Suppressor macrophage treated with lipopolysaccharide for 1 hour (primary cell): ENCODE data around the gene UBASH3B.
A peak's percentile ranks its signal among the peaks of the same experiment; 100 is the strongest.
"Not testable (repeated sequence)": the region's sequence is repeated elsewhere in the genome, so short reads cannot be mapped to it uniquely, and the experiment has no call there.

ENCODE experiments used
- DNase-seq, 3 donors: peaks; one replicate each; pipeline ENCODE4 v3.0.0-alpha.2; 2020 to 2022

Gene UBASH3B

DNA sequence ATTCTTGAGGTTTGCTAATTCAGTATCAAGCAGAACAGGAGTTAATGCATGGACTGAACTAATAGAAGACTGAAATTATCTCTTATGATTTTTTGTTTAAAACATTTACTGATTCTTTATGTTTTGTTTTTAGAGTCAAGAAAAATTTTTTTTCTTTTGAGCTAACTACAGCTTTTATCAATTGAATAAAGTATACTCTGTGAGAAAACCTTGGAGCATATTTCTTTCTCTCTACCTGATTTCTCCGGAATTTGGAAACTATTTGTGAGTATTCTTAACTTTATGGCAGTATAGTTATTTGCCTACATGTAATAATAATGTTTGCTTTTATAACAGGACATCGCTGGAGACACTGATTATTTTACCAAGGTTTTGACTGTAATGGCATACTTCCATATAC, 164.6 kb downstream of the UBASH3B start:
- no peak for DNase-seq

DNA sequence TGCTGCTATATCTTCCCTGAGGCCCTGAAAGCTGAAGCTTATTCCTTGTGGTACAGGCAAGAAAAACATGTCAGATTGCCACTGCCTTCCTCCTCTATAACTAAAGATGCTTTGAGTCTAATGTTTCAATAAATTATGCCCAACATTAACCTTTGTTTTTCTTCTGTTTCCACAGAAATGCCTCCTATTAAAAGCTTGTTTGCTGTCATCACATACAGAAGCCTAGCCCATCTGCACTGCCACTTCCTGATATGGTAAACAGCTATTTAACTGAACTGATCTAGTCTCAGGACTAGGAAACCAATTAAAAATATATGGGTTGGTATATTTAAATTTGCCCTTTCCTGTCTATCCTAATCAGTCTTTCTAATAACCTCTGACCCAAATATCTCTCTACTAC, 165.6 kb downstream of the UBASH3B start:
- DNase-seq, result no peak

DNA sequence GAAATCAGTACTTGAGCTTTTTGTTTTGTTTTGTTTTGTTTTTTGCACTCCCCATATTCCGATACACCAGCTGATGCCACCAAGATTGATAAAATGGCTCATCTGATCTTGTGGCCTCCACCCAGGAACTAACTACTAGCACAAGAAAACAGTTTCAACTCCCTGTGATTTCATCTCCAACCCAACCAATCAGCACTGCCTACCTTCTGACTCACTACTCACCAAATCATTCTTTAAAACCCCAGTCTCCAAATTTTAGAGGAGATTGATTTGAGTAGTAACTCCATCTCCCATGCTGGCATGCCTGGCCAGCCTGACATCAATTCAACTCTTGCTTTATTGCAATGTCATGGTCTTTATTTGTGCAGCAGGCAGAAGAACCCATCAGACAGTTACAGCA, 166.7 kb downstream of the UBASH3B start:
- no peak for DNase-seq

DNA sequence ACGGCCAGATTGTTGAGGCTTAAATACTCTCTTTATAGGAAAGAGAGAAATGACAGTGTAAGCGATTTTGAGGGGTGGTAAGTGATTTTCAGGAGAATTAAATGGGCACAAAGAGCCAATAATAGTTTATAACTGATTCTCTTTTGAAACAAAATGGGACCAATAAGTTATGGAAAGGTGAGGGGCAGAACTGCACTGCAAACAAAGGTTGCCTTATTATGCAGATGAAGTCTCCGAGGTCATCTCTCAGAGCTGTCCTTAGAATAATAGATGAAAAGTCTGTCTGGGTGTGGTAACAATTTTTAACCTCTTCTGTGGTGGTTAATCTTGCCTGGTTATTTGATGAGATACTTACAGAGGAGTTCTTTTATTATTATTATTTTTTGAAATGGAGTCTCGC, 168.0 kb downstream of the UBASH3B start:
- no peak for DNase-seq

DNA sequence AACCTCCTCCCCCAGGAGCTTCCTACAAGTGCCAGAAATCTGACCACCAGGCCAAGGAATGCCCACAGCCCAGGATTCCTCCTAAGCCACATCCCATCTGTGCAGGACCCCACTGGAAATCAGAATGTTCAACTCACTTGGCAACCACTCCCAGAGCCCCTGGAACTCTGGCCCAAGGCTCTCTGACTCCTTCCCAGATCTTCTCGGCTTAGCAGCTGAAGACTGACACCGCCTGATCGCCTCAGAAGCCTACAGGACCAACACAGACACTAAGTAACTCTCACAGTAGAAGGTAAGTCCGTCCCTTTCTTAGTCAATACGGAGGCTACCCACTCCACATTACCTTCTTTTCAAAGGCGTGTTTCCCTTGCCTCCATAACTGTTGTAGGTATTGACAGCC, 173.8 kb downstream of the UBASH3B start:
- DNase-seq, result not testable (repeated sequence)

DNA sequence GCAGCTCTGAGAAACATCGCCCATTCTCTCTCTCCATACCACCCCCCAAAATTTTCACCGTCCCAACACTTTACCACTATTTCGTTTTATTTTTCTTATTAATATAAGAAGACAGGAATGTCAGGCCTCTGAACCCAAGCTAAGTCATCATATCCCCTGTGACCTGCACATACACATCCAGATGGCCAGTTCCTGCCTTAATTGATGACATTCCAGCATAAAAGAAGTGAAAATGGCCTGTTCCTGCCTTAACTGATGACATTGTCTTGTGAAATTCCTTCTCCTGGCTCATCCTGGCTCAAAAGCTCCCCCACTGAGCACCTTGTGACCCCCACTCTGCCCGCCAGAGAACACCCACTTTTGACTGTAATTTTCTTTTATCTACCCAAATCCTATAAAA, 176.8 kb downstream of the UBASH3B start:
- DNase-seq, result not testable (repeated sequence)

DNA sequence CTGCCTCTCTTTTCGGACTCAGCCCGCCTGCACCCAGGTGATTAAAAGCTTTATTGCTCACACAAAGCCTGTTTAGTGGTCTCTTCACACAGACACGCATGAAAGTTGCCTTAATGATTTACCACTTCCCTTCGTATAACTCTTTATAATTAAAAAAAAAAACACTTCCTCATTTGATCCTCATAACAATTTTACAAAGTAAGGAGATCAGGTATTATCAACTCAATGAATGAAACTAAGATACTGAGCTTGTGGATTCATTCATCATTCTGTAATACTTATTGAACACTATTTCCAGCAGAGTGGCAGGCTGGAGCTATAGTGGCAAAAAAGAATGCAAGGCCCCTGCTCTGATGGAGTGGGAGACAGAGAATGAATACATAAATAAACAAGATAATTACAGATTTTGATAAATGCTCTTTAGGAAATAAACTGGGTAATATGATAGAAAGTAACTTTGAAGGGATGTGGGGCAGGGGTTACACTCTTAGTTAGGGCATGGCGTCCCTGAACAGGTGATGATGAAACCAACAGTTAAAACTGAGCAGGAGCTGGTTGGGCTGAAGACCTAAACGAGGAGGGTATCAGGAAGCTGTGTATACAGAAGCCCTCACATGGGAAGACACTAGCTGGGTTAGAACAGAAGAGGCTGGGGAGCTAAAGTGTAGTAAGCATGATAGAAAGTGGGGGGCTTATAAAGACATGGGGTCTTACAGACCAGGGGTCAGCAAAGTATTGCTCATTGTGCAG, 177.4 kb downstream of the UBASH3B start:
- DNase-seq, result no peak

DNA sequence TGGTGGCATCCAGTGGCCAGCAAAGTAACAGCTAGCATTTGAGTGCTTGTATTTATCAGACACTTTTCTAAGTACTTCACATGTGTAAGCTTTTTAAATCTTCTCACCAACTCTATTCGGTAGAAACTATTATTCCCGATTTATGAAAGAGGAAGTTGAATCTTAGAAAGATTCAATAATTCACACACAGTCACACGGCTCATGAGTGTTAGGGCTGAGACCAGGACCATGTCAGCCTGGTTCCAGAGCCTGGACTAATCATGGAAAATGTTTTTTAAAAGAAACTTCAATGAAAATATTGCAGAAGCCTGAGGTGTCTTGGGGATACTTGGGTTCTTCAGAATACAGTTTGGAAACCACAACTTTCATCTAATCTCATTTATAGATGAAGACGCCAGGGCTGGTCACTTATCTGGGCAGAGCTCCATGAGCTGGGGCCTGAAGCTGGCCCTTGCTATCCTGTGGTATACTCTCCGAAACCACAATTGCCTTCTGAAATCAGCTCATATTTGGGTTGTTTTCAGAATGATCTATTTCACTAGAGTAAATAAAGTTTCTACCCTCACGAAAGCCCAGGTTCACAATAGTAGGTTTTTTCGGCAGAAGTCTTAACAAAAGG, 178.4 kb downstream of the UBASH3B start:
- peak in 2 of 3 donors; percentile 46 to 51 for DNase-seq

DNA sequence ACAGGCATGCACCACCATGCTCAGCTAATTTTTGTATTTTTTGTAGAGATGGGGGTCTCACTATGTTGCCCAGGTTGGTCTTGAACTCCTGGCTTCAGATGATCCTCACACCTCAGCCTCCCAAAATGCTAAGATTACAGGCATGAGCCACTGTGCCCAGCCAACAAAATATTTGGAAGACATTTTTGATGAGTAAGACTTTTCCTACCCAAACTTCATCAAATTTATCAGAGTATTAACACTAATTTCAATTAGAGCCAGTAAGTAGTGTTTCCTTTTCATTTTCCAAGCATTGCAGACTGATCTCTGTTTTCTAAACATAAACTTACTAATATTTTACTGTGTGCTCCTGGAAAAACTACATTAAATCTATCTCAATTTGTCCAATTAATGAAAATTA, 181.4 kb downstream of the UBASH3B start:
- no peak for DNase-seq

DNA sequence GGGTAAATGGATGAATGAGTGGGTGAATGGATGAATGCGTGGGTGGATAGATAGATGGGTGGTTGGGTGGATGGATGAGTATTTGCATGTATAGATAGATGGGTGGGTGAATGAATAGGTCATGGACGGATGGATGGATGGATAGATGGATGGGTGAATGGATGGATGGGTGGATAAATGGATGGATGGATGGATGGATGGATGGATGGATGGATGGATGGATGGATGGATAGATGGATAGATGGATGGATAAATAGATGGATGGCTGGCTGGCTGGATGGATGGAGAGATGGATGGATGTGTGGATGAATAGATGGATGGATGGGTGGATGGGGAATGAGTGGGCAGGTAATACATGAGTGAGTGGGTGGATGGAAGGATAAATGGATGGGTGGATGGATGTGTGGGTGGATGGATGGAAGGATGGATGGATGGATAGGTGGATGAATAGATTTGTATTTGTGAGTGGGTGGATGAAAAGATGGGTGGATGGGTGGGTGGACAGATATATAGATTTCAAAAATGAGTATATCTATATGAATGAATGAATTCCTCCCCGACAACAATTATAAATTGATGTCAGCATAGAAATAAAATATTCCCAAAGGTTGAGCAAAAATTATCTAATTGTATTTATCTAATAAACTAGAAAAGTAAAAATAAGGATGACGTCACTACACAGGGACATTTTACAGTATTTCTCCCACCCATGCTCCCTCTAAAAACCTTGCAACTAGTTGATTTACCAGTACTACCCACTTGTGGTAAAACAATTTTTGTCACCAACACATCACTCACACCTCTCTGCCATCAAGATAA, 182.2 kb downstream of the UBASH3B start:
- DNase-seq, result no peak

DNA sequence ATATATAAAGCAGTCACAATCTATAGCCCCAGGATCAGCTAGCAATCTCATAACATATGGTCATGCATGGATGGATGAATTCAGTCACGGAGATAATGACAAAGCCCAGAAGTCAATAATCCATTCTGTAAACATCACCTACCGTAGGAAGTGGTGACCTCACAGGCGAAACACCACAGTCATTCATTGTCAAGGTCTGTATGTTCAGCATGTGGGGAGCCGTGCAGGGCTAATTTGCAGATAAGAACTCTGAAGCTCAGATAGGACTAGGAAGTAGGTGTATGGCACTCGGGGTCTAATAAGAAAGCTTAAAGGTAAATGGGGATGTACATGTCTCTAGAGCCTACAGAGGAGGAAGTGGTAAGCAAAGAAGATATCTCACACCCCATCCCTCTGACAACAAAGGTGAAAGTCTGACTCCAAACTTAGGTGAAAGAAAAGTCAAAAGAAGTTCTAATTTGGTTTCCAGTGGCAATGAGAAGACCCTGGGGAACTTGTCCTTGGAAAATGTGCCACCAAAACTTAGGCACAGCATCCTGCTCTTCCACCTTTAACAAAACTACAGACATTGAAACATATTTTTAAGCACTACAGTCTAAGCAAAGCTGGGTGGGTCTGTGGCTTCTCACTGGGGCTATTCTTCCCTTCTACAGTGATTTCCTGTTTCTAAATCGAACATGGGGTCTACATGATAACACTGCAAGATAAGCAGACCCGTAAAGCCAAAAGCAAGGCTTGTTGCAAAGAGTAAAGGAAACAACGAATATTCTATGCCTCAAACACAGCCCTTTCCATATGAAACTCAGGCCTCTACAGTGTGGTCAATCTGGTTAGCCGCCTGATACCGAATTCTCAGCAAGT, 188.0 kb downstream of the UBASH3B start:
- DNase-seq, result no peak

DNA sequence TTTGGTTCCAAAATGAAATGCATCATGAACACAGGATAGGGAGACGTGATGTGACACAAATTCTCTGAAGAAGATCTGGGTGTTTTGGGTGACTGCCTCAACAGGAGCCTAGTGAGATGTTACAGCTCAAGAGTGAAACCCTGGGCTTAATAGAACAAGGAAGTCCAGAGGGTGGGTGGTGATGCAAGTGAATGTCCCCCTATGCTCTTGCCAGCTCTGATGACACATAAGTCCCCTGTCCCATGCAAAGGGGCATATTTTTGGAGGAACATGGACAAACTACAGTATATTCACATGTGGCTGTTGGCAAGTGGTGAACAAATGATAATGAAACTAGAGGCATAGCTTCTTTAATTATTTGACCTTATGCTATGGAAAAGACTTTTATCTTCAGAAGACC, 191.9 kb downstream of the UBASH3B start:
- peak; percentile 74 to 88 (median 81) for DNase-seq

DNA sequence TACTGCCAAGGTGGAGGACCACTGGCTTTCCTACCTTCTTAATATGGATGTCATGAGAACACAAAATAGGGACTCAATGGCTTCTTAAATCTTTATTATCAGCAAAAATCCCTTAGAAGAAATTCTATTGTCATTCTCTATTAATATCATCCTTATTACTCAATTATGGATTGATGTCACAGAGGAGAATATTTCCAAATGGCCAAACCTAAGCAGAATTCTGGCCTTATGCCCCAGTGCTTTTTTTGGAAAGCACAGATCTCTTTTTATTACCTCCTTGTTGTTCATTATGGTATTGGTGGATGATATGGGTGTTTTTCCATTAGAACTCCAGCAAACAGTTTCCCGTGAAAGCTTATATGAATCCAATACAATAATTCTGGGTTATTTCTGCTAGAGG, 192.7 kb downstream of the UBASH3B start:
- DNase-seq, result peak; percentile 26 to 72 (median 56)

DNA sequence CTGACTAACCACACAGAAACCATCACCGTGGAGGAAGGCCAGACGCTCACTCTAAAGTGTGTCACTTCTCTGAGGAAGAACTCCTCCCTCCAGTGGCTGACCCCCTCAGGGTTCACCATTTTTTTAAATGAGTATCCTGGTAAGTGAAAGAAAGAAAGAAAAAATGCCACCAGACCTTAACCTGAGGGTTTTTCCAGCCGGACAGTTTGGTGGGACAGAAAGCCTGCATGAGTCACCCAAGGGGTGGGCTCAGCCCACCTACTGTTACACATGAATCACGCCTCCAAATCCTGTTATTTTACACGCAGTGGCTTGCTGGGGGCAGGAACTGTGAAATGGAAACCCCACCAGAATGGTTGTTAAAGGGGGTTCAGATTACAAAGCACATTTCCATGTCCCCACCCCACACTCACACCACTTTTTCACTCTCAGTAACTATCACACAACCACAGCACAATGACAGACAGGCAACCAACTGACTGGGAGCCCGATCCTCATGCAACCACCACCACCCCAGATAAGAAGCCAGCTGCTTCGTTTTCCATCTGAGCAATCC, 194.6 kb downstream of the UBASH3B start:
- peak; percentile 52 to 68 (median 55) for DNase-seq

DNA sequence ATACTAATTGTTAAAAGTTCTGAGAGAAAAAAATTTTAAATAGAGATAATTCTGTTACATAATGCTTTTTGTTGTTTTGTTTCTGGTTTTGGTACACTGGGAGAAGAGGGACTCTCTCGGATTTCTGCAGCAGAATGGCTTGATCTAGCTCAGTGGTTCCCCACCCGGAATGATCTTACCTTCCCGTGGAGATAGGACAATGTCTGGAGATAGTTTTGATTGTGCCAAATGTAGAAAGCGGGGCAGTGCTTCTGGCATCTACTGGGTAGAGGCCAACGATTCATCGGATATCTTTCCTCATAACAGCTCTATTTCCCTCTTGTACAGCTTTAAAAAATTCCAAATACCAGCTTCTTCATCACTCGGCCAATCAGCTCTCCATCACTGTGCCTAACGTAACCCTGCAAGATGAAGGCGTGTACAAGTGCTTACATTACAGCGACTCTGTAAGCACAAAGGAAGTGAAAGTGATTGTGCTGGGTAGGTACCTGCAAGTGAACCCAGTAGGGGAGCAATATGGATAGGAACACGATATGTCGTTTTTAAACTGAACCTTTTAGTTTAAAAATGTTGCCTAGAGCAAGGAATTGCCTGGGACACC, 195.9 kb downstream of the UBASH3B start:
- peak; percentile 25 to 50 (median 28) for DNase-seq

DNA sequence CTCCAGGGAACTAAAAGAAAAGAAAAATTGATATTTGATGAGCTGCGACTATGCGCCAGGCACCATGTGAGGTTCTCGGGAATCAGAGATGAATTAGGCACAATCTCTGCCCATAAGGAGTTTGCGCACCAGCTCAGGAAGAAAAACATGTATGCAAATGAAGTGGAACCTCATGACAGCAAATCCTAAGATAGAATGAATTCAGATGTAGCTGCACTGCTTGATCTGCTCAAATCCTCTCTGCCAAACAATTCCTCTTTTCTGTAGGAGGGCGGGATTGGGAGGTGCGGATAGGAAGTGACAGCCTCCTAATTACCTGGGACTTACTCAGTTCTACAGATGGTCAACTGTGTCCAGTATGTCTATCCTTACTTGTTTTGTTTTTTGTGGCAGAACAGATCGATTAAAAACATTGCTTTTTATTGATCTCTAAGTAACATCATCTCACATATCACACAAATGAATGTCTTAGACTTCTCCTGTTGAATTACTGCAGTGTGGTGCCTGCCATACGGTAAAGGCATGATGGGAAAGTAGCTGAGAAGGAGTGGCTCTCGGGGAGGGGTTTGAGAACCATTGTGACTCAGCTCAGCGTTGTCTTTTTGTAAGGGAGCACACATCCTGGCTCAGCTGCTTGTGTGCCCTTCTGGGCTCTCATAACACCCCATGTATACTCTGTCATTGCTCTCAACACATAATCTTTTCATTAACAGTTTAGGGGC, 196.7 kb downstream of the UBASH3B start:
- no peak for DNase-seq

DNA sequence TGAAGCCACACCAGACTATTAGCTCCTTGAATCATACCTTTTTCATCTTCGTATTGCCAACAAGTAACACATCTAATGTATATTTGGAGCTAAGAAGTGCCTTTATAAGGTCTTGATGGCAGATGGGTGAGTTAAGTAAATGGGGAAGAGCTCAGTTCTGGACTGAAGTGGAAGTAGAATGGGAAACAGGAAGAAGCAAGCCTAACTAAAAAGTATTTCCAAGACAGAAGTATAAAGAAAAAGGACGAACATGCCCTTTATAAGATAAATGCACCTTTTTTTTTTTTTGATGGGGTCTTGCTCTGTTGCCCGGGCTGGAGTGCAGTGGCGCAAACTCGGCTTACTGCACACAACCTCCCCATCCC, 197.3 kb downstream of the UBASH3B start:
- DNase-seq, result peak; percentile 21 to 48 (median 46)

DNA sequence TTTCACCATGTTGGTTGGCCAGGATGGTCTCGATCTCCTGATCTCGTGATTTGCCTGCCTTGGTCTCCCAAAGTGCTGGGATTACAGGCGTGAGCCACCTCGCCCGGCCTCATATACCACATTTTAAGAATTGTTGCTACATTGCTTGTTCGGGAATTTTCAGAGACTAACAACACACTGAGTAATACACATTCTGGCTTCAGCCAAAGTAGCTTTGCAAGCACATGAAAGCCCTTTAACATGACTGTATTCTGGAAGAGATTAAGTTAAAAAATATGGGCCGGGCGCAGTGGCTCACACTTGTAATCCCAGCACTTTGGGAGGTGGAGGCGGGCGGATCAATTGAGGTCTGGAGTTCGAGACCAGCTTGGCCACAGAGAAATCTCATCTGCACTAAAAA, 197.7 kb downstream of the UBASH3B start:
- no peak for DNase-seq

DNA sequence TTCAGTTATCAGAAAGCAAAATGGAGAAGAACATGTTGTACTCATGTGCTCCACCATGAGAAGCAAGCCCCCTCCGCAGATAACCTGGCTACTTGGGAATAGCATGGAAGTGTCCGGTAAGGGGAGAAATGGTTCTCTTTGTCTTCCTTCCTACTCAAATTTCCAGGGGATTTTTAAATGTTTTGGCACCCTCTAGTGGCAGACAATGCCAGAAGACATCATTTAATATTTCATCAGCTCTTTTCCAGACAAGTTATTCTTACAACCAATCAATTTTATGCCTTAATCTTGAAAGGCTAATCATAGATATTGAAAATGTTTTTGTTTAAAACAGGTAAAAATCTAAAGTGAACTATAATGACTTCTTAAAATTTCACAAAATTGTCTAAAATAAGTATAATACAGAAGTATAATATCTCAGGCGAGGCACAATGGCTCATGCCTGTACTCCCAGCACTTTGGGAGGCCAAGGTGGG, 198.5 kb downstream of the UBASH3B start:
- peak; percentile 84 to 91 (median 87) for DNase-seq

DNA sequence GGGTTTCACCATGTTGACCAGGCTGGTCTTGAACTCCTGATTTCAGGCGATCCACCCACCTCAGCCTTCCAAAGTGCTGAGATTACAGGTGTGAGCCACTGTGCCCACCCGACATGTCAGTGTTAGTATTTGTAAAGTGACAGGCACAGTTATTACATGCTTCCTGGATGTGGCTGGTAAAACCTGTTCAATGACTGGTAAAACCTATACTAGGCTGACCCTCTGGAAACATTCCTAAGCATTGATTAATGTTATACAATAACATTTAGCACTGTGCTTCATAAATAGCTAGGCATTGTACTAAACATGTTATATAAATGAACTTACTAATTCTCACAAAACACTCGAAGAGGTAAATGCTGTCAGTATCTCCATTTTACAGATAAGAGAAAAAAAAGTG, 206.1 kb downstream of the UBASH3B start:
- DNase-seq, result no peak

DNA sequence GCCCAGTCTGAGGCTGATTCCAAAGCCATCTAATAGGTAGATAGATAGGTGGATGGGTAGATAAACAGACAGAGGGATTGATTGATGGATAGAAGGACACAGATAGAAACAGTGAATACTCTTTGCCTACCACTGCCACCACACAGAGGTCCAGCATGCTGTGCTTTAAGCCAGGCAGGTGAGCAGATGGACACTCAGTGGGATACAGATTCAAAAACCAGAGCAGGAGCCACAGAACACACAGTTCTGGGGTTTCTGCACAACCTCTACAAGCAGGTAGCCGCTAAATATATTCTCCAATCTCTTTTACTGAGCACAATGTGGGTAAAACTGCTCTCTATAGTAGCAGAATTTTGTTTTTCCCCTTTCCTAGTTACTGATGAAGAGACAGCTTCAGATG, 206.6 kb downstream of the UBASH3B start:
- DNase-seq, result no peak
